ENCODE results near the gene PHOX2B.

GRCh38 chr4:41703785-41704184 is 44.7 kb downstream of the PHOX2B start:
- TF ChIP-seq, protein P1, sequence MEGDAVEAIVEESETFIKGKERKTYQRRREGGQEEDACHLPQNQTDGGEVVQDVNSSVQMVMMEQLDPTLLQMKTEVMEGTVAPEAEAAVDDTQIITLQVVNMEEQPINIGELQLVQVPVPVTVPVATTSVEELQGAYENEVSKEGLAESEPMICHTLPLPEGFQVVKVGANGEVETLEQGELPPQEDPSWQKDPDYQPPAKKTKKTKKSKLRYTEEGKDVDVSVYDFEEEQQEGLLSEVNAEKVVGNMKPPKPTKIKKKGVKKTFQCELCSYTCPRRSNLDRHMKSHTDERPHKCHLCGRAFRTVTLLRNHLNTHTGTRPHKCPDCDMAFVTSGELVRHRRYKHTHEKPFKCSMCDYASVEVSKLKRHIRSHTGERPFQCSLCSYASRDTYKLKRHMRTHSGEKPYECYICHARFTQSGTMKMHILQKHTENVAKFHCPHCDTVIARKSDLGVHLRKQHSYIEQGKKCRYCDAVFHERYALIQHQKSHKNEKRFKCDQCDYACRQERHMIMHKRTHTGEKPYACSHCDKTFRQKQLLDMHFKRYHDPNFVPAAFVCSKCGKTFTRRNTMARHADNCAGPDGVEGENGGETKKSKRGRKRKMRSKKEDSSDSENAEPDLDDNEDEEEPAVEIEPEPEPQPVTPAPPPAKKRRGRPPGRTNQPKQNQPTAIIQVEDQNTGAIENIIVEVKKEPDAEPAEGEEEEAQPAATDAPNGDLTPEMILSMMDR (conservative IDR thresholded peaks at IDR 0.05; ENCODE audit: low read depth, low read length): no peak
- TF ChIP-seq EZH2 (IDR thresholded peaks at IDR 0.05; ENCODE audit: low read length, unreplicated experiment) (no peak), EZH2phosphoT487 (IDR thresholded peaks at IDR 0.05; ENCODE audit: borderline replicate concordance, low read length) (no peak)
